A673 (cell line): ENCODE measurements around the gene CLEC20A. TPM values are rescaled to one million over a fixed set of nuclear protein-coding genes. Genes with fewer than 3 reads are reported as not detected.

ENCODE experiments used
- BruUV-seq: library from RNA; stranded (reverse); fragments of 400-500 nt; replicated peaks from 2 replicates; lab custom pipeline; 2021; lab: Mats Ljungman, UMichigan
- CTCF ChIA-PET: fragments of 300-600 bp; sonication (Branson Sonifier 250); formaldehyde crosslinking; loops from one replicate; lab custom pipeline; 2022; ENCODE audit warnings: antibody characterized with exemption; lab: Charles Lee
- POLR2A ChIA-PET: fragments of 300-600 bp; sonication (Branson Sonifier 250); formaldehyde crosslinking; loops from one replicate; lab custom pipeline; 2022; ENCODE audit warnings: antibody characterized with exemption; ENCODE audit not compliant: low non-redundant PET; lab: Charles Lee
- DNase-seq: peaks from one replicate; pipeline ENCODE4 v3.0.0-alpha.2; 2015; ENCODE audit warnings: low spot score
- H3K27ac ChIP-seq: fragments of 200-600 bp; sonication (generic); 2 replicates; pipeline ENCODE4 v1.5.1; 2016; ENCODE audit warnings: mixed run types, low read depth, mild to moderate bottlenecking, mixed read lengths, antibody characterized with exemption, low read length; ENCODE audit not compliant: poor library complexity, severe bottlenecking
- H3K27me3 ChIP-seq: fragments of 200-600 bp; sonication (generic); replicated peaks from 2 replicates; pipeline ENCODE4 v1.6.1; 2017; ENCODE audit warnings: mixed run types, low read depth, mild to moderate bottlenecking, mixed read lengths, antibody characterized with exemption, low read length; ENCODE audit not compliant: insufficient read depth, poor library complexity
- H3K36me3 ChIP-seq: fragments of 200-600 bp; sonication (generic); 2 replicates; pipeline ENCODE4 v1.6.1; 2016; ENCODE audit warnings: mixed run types, mild to moderate bottlenecking, mixed read lengths, antibody characterized with exemption, low read length; ENCODE audit not compliant: insufficient read depth, poor library complexity, severe bottlenecking
- H3K4me1 ChIP-seq: fragments of 200-600 bp; sonication (generic); 2 replicates; pipeline ENCODE4 v1.6.1; 2017; ENCODE audit warnings: mixed run types, mild to moderate bottlenecking, mixed read lengths, antibody characterized with exemption, low read length; ENCODE audit not compliant: insufficient read depth, poor library complexity, severe bottlenecking
- H3K4me3 ChIP-seq: fragments of 200-600 bp; sonication (generic); 2 replicates; pipeline ENCODE4 v1.5.1; 2016; ENCODE audit warnings: low read depth, mixed run types, mild to moderate bottlenecking, mixed read lengths, low read length; ENCODE audit not compliant: poor library complexity, severe bottlenecking
- H3K9me3 ChIP-seq: fragments of 200-600 bp; sonication (generic); 2 replicates; pipeline ENCODE4 v1.6.1; 2016; ENCODE audit warnings: mixed run types, low read depth, mild to moderate bottlenecking, mixed read lengths, antibody characterized with exemption, low read length; ENCODE audit not compliant: poor library complexity, severe bottlenecking
- EZH2 ChIP-seq: fragments of 200-600 bp; sonication (generic); IDR thresholded peaks from 2 replicates; pipeline ENCODE4 v1.6.1; 2017; ENCODE audit warnings: borderline replicate concordance, low read depth, mild to moderate bottlenecking, mixed read lengths, antibody characterized with exemption, low read length; ENCODE audit not compliant: poor library complexity, severe bottlenecking
- intact Hi-C: fragments of 100-400 bp; cut with micrococcal nuclease; formaldehyde crosslinking; loops from one replicate; pipeline ENCODE4 v1.10.0; 2022; ENCODE audit not compliant: unreplicated experiment
- total RNA-seq: library from RNA; stranded (reverse); gene quantifications from 2 replicates; pipeline ENCODE4 v1.2.3, GENCODE V29; 2021
- TF ChIP-seq, protein P1 (sequence below): fragments of 300-800, 200-600 bp; sonication (generic); conservative IDR thresholded peaks from 2 replicates; pipeline ENCODE4 v1.5.1; 2017; ENCODE audit warnings: low read depth, mild to moderate bottlenecking, antibody characterized with exemption, low read length, moderate library complexity, mixed read lengths

The CLEC20A gene
- total RNA-seq, 1 experiment from 2014 or later: not detected

GRCh38 chr1:178470411-178470960 is 26.3 kb downstream of the CLEC20A start:
- H3K4me3 ChIP-seq: no peak overlapping the region
- no peaks in the 10 kb centered on the region for H3K4me1 ChIP-seq
- TF ChIP-seq, protein P1, sequence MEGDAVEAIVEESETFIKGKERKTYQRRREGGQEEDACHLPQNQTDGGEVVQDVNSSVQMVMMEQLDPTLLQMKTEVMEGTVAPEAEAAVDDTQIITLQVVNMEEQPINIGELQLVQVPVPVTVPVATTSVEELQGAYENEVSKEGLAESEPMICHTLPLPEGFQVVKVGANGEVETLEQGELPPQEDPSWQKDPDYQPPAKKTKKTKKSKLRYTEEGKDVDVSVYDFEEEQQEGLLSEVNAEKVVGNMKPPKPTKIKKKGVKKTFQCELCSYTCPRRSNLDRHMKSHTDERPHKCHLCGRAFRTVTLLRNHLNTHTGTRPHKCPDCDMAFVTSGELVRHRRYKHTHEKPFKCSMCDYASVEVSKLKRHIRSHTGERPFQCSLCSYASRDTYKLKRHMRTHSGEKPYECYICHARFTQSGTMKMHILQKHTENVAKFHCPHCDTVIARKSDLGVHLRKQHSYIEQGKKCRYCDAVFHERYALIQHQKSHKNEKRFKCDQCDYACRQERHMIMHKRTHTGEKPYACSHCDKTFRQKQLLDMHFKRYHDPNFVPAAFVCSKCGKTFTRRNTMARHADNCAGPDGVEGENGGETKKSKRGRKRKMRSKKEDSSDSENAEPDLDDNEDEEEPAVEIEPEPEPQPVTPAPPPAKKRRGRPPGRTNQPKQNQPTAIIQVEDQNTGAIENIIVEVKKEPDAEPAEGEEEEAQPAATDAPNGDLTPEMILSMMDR: no peak
- TF ChIP-seq EZH2: no peak
- no peaks in the 10 kb centered on the region for H3K36me3 ChIP-seq
- DNase-seq: no peak
- intact Hi-C loops: no loop called here
- no peak overlapping the region for H3K27ac ChIP-seq
- no TSS peak for BruUV-seq
- ChIA-PET POLR2A (no interaction called here), CTCF (no interaction called here)
- no peaks in the 10 kb centered on the region for H3K27me3 ChIP-seq
- H3K9me3 ChIP-seq: no peaks in the 10 kb centered on the region

DNA sequence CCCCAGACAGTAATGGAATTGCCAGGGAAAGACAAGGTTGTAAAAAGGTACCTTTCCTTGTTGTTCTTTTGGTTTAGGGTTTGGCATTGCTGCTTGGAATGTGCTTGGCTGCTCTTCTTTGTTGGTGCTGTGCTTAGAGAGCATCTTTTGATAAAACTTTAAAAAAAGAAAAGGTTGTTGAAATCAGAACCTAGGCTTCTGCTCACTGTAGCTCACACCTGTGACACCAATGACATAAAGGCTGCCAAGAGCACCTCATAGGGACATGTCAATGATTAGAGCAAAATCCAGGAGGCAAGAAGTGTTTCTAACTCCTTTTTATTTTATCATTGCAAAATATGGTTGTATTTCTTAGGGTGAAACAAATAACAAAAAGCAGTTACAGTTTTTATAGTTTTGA is 28.9 kb downstream of the CLEC20A start:
- Histone ChIP-seq H3K36me3 (no peaks in the 10 kb centered on the region), H3K9me3 (no peaks in the 10 kb centered on the region), H3K27me3 (no peaks in the 10 kb centered on the region), H3K4me1 (no peaks in the 10 kb centered on the region), H3K27ac (no peak overlapping the region), H3K4me3 (no peak overlapping the region)
- ChIA-PET CTCF (no interaction called here), POLR2A (no interaction called here)
- DNase-seq: no peak
- intact Hi-C loops: no loop called here
- no TSS peak for BruUV-seq
- TF ChIP-seq, protein P1: no peak
- no peak for TF ChIP-seq EZH2

GRCh38 chr1:178465011-178465410 is 31.8 kb downstream of the CLEC20A start:
- H3K9me3 ChIP-seq: no peaks in the 10 kb centered on the region
- H3K27ac ChIP-seq: no peak overlapping the region
- intact Hi-C loops: no loop called here
- H3K36me3 ChIP-seq: no peaks in the 10 kb centered on the region
- BruUV-seq: no TSS peak
- POLR2A ChIA-PET: no interaction called here
- H3K4me3 ChIP-seq: no peak overlapping the region
- H3K27me3 ChIP-seq: no peaks in the 10 kb centered on the region
- peaks cover 4% of the 10 kb centered on the region for H3K4me1 ChIP-seq
- no peak for DNase-seq
- CTCF ChIA-PET: no interaction called here
- TF ChIP-seq, protein P1: no peak
- TF ChIP-seq EZH2: no peak
